ENCODE results near the gene PRDM16. TPM values are rescaled to one million over a fixed set of nuclear protein-coding genes. Genes with fewer than 3 reads are reported as not detected.

PRDM16 gene
- polyA plus RNA-seq, 3 donors: not detected

GRCh38 chr1:3423245-3423829, 354.3 kb downstream of the PRDM16 start:
- H4K20me1 ChIP-seq (ENCODE audit: insufficient read depth, low read length): no peaks in the 10 kb centered on the region
- peaks cover 0 to 12% (median 0%) of the 10 kb centered on the region in 7 donors for H3K9me3 Mint-ChIP-seq
- H3K4me3 Mint-ChIP-seq: no peak overlapping the region
- no peak overlapping the region for H3K4me2 ChIP-seq (replicated peaks; ENCODE audit: extremely low read depth, low read length, poor library complexity, severe bottlenecking)
- H3K36me3 ChIP-seq (replicated peaks in 1 of 2; ENCODE audit: control insufficient read depth in 1 of 2, insufficient read depth in 2 of 2, low read length in 2 of 2): no peaks in the 10 kb centered on the region
- H2AFZ ChIP-seq (ENCODE audit: insufficient read depth, low read depth, low read length, poor library complexity, severe bottlenecking): no peak overlapping the region
- intact Hi-C loops (cut with micrococcal nuclease): loop anchor here in 1 of 2 donors (5.0 kb wide), 1 partner anchor 416 kb away; no protein-coding TSS in a partner anchor
- no peak overlapping the region for H3K27ac Mint-ChIP-seq
- H3K27me3 Mint-ChIP-seq (ENCODE audit: low read depth in 3 of 3): peaks cover 9 to 16% (median 14%) of the 10 kb centered on the region in 3 donors
- H3K4me1 Mint-ChIP-seq: no peaks in the 10 kb centered on the region
- no peaks in the 10 kb centered on the region for H3K9me3 ChIP-seq (replicated peaks in 1 of 2; ENCODE audit: control insufficient read depth in 1 of 2, insufficient read depth in 1 of 2, low read length in 2 of 2)
- H3K27ac ChIP-seq (ENCODE audit: low read depth in 1 of 2, low read length in 2 of 2): no peak overlapping the region
- 16% methylated on average over 23 of the region's 23 CpGs for WGBS (ENCODE audit: insufficient coverage)
- H3K79me2 ChIP-seq (ENCODE audit: insufficient read depth, low read length): no peaks in the 10 kb centered on the region
- no peak for DNase-seq
- H3K36me3 Mint-ChIP-seq: no peaks in the 10 kb centered on the region
- no peaks in the 10 kb centered on the region for H3K4me1 ChIP-seq (ENCODE audit: control insufficient read depth in 1 of 2, insufficient read depth in 2 of 2, low read length in 2 of 2)
- no peak overlapping the region for H3K4me3 ChIP-seq (replicated peaks in 1 of 3; ENCODE audit: low read depth in 2 of 3, low read length in 3 of 3)
- TF ChIP-seq CTCF (IDR thresholded peaks at IDR 0.05): no peak
- H3K9ac ChIP-seq (ENCODE audit: insufficient read depth, low read length, poor library complexity, severe bottlenecking): no peak overlapping the region
- H3K27me3 ChIP-seq (ENCODE audit: control insufficient read depth in 2 of 2, insufficient read depth in 2 of 2, low read length in 2 of 2): peaks cover 0 to 2% of the 10 kb centered on the region in 2 donors

- no peak overlapping the region for H2AFZ ChIP-seq (ENCODE audit: insufficient read depth, low read depth, low read length, poor library complexity, severe bottlenecking)
- intact Hi-C loops (cut with micrococcal nuclease): loop anchor here (2.0 to 5.0 kb wide), 2 partner anchors 411 to 417 kb away; no protein-coding TSS in a partner anchor
- no peaks in the 10 kb centered on the region for H4K20me1 ChIP-seq (ENCODE audit: insufficient read depth, low read length)
- peaks cover 0 to 12% (median 0%) of the 10 kb centered on the region in 7 donors for H3K9me3 Mint-ChIP-seq
- H3K9me3 ChIP-seq (replicated peaks in 1 of 2; ENCODE audit: control insufficient read depth in 1 of 2, insufficient read depth in 1 of 2, low read length in 2 of 2): no peaks in the 10 kb centered on the region
- no peaks in the 10 kb centered on the region for H3K36me3 Mint-ChIP-seq
- DNase-seq: no peak
- no peak overlapping the region for H3K9ac ChIP-seq (ENCODE audit: insufficient read depth, low read length, poor library complexity, severe bottlenecking)
- no peaks in the 10 kb centered on the region for H3K79me2 ChIP-seq (ENCODE audit: insufficient read depth, low read length)
- H3K4me3 Mint-ChIP-seq: no peak overlapping the region
- no peaks in the 10 kb centered on the region for H3K4me1 ChIP-seq (ENCODE audit: control insufficient read depth in 1 of 2, insufficient read depth in 2 of 2, low read length in 2 of 2)
- H3K27ac Mint-ChIP-seq: peak overlapping the region in 1 of 7 donors; percentile 66
- TF ChIP-seq CTCF (IDR thresholded peaks at IDR 0.05): no peak
- H3K27ac ChIP-seq (ENCODE audit: low read depth in 1 of 2, low read length in 2 of 2): no peak overlapping the region
- H3K27me3 ChIP-seq (ENCODE audit: control insufficient read depth in 2 of 2, insufficient read depth in 2 of 2, low read length in 2 of 2): peaks cover 0 to 2% of the 10 kb centered on the region in 2 donors
- H3K27me3 Mint-ChIP-seq (ENCODE audit: low read depth in 3 of 3): peaks cover 11 to 16% (median 14%) of the 10 kb centered on the region in 3 donors
- no peak overlapping the region for H3K4me3 ChIP-seq (replicated peaks in 1 of 3; ENCODE audit: low read depth in 2 of 3, low read length in 3 of 3)
- H3K4me1 Mint-ChIP-seq: no peaks in the 10 kb centered on the region
- no peaks in the 10 kb centered on the region for H3K36me3 ChIP-seq (replicated peaks in 1 of 2; ENCODE audit: control insufficient read depth in 1 of 2, insufficient read depth in 2 of 2, low read length in 2 of 2)
- 80% methylated on average over 26 of the region's 28 CpGs for WGBS (ENCODE audit: insufficient coverage)
- no peak overlapping the region for H3K4me2 ChIP-seq (replicated peaks; ENCODE audit: extremely low read depth, low read length, poor library complexity, severe bottlenecking)
These were observed 355.1 kb downstream of the PRDM16 start for GRCh38 chr1:3423896-3424611.

Measured in CD14-positive monocyte (primary cell).